OCI-LY1 (cell line): ENCODE measurements around the gene INTS14.

Experiments
- H2AFZ ChIP-seq: fragments of 200-600 bp; sonication (generic), shearing (Covaris generic); 2 replicates; pipeline ENCODE4 v1.6.0; 2014; ENCODE audit warnings: antibody characterized with exemption, mild to moderate bottlenecking, low read length
- H3F3A ChIP-seq: fragments of 200-600 bp; sonication (generic), shearing (Covaris generic); 2 replicates; pipeline ENCODE4 v1.6.0; 2014; ENCODE audit warnings: mild to moderate bottlenecking, antibody characterized with exemption, low read length, moderate library complexity; ENCODE audit not compliant: insufficient read depth
- H3K27ac ChIP-seq: fragments of 200-600 bp; sonication (generic); 2 replicates; pipeline ENCODE4 v1.5.1; 2014; ENCODE audit warnings: low read length, mixed run types, mild to moderate bottlenecking, low read depth; ENCODE audit not compliant: poor library complexity, severe bottlenecking
- H3K27me3 ChIP-seq: fragments of 200-600 bp; sonication (generic); 2 replicates; pipeline ENCODE4 v1.6.0; 2014; ENCODE audit warnings: antibody characterized with exemption, mild to moderate bottlenecking, low read length, moderate library complexity; ENCODE audit not compliant: insufficient read depth
- H3K36me3 ChIP-seq: fragments of 200-600 bp; sonication (generic); 2 replicates; pipeline ENCODE4 v1.6.1; 2014; ENCODE audit warnings: mild to moderate bottlenecking, antibody characterized with exemption, low read length, moderate library complexity, mixed read lengths; ENCODE audit not compliant: insufficient read depth
- H3K4me1 ChIP-seq: fragments of 200-600 bp; sonication (generic); 2 replicates; pipeline ENCODE4 v1.5.1; 2014; ENCODE audit warnings: mild to moderate bottlenecking, low read length, moderate library complexity; ENCODE audit not compliant: insufficient read depth, severe bottlenecking
- H3K4me2 ChIP-seq: fragments of 200-600 bp; sonication (generic), shearing (Covaris generic); 2 replicates; pipeline ENCODE4 v1.6.1; 2014; ENCODE audit warnings: low read length
- H3K4me3 ChIP-seq: fragments of 200-600 bp; sonication (generic); 2 replicates; pipeline ENCODE4 v1.5.1; 2014; ENCODE audit warnings: low read length, low read depth, mild to moderate bottlenecking, mixed read lengths; ENCODE audit not compliant: poor library complexity, severe bottlenecking
- H3K79me2 ChIP-seq: fragments of 200-600 bp; shearing (Covaris generic); 2 replicates; pipeline ENCODE4 v1.6.1; 2016; ENCODE audit warnings: mixed run types, low read length, mixed read lengths; ENCODE audit not compliant: insufficient read depth
- H3K9ac ChIP-seq: fragments of 200-600 bp; sonication (generic), shearing (Covaris generic); 2 replicates; pipeline ENCODE4 v1.6.1; 2014; ENCODE audit warnings: mild to moderate bottlenecking, low read length, mixed read lengths
- H3K9me2 ChIP-seq: fragments of 200-600 bp; sonication (generic), shearing (Covaris generic); 2 replicates; pipeline ENCODE4 v1.6.1; 2014; ENCODE audit warnings: low read depth, mild to moderate bottlenecking, low read length, mixed read lengths
- H3K9me3 ChIP-seq: fragments of 200-600 bp; shearing (Covaris generic); 2 replicates; pipeline ENCODE4 v1.6.1; 2014; ENCODE audit warnings: low read length, mixed read lengths
- H4K20me1 ChIP-seq: fragments of 200-600 bp; sonication (generic), shearing (Covaris generic); 2 replicates; pipeline ENCODE4 v1.6.0; 2016; ENCODE audit warnings: mild to moderate bottlenecking, low read length; ENCODE audit not compliant: insufficient read depth
- CTCF ChIP-seq: fragments of 200-600 bp; sonication (generic), shearing (Covaris generic); IDR thresholded peaks from 2 replicates; pipeline ENCODE4 v1.5.1; 2017; ENCODE audit warnings: mild to moderate bottlenecking, antibody characterized with exemption, low read length, moderate library complexity, mixed read lengths
- EZH2 ChIP-seq: fragments of 200-600 bp; sonication (generic), shearing (Covaris generic); IDR thresholded peaks from 2 replicates; pipeline ENCODE4 v1.8.0; 2017; ENCODE audit warnings: borderline replicate concordance, mixed run types, mild to moderate bottlenecking, antibody characterized with exemption, low read length, moderate library complexity, mixed read lengths

Gene INTS14

GRCh38 chr15:65630760-65631159 is 19.8 kb upstream of the INTS14 start:
- Histone ChIP-seq H3K27ac (no peak overlapping the region), H3K79me2 (no peaks in the 10 kb centered on the region), H3K4me3 (no peak overlapping the region), H3K4me2 (no peak overlapping the region), H3K36me3 (no peaks in the 10 kb centered on the region), H3K4me1 (no peaks in the 10 kb centered on the region), H3F3A (no peaks in the 10 kb centered on the region), H3K9me3 (no peaks in the 10 kb centered on the region), H3K9ac (no peak overlapping the region), H3K9me2 (no peaks in the 10 kb centered on the region), H2AFZ (no peak overlapping the region), H4K20me1 (no peaks in the 10 kb centered on the region), H3K27me3 (no peaks in the 10 kb centered on the region)
- TF ChIP-seq CTCF (no peak), EZH2 (no peak)

- no peaks in the 10 kb centered on the region for H3K9me2 ChIP-seq
- no peak overlapping the region for H3K27ac ChIP-seq
- no peak overlapping the region for H3K9ac ChIP-seq
- no peaks in the 10 kb centered on the region for H3K27me3 ChIP-seq
- no peaks in the 10 kb centered on the region for H3K36me3 ChIP-seq
- TF ChIP-seq CTCF (no peak), EZH2 (no peak)
- H3K9me3 ChIP-seq = no peaks in the 10 kb centered on the region
- no peaks in the 10 kb centered on the region for H3K4me1 ChIP-seq
- no peaks in the 10 kb centered on the region for H3K79me2 ChIP-seq
- H3F3A ChIP-seq = no peaks in the 10 kb centered on the region
- H2AFZ ChIP-seq = no peak overlapping the region
- no peak overlapping the region for H3K4me2 ChIP-seq
- no peaks in the 10 kb centered on the region for H4K20me1 ChIP-seq
- no peak overlapping the region for H3K4me3 ChIP-seq
Measured at GRCh38 chr15:65629548-65629947, 18.6 kb upstream of the INTS14 start.

- H3K9me3 ChIP-seq = no peaks in the 10 kb centered on the region
- H3K4me1 ChIP-seq = no peaks in the 10 kb centered on the region
- no peaks in the 10 kb centered on the region for H3K9me2 ChIP-seq
- no peaks in the 10 kb centered on the region for H4K20me1 ChIP-seq
- TF ChIP-seq CTCF = no peak
- TF ChIP-seq EZH2 = no peak
- no peak overlapping the region for H3K9ac ChIP-seq
- no peaks in the 10 kb centered on the region for H3K27me3 ChIP-seq
- no peaks in the 10 kb centered on the region for H3F3A ChIP-seq
- no peaks in the 10 kb centered on the region for H3K79me2 ChIP-seq
- H3K4me3 ChIP-seq = no peak overlapping the region
- H3K36me3 ChIP-seq = no peaks in the 10 kb centered on the region
- no peak overlapping the region for H2AFZ ChIP-seq
- H3K4me2 ChIP-seq = no peak overlapping the region
- H3K27ac ChIP-seq = no peak overlapping the region
Measured at GRCh38 chr15:65626856-65627255, 15.9 kb upstream of the INTS14 start.
